GM18502 (cell line): ENCODE results near the gene PKDCC.
"Not testable (repeated sequence)": the region's sequence is repeated elsewhere in the genome, so short reads cannot be mapped to it uniquely, and the experiment has no call there.

Experiments
- ATAC-seq: cut with Tn5 transposase; IDR thresholded peaks from one replicate; pipeline ENCODE4 v1.9.1; 2021; ENCODE audit warnings: mild to moderate bottlenecking; ENCODE audit not compliant: unreplicated experiment, poor library complexity

Gene PKDCC

DNA sequence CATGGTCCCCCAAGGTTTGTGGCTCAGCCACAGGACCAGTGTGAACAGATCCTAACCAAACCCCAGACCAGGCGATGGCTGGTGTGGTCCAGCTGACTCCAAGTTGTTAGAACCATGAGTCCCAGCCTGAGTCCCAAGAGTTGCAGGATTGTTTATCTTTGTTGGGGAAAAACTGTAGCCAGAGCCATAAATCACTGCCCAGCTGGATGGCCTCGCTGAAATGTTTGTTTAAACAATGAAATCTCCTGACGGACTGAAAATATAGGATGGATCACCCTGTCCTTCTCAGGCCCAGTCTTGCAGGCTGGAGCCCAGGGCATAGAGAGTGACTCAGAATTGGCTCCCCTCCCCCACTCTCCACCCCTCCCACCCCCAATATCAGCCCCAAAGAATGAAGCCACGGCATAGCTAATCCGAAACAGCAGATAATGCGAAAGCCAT lies 36.4 kb downstream of the PKDCC start:
- no peak for ATAC-seq

DNA sequence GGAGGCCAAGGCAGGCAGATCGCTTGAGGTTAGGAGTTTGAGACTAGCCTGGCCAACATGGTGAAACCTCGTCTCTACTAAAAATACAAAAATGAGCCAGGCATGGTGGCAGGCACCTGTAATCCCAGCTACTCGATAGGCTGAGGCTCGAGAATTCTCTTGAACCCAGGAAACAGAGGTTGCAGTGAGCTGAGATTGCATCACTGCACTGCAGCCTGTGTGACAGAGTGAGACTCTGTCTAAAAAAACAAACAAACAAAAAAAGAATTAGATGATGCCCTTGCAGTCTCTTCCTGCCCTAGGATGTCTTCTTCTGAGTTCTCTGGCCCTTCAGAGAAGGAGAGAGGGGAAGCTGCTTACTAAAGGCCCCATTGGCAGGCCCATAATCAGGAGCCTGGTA lies 37.2 kb downstream of the PKDCC start:
- not testable (repeated sequence) for ATAC-seq

- ATAC-seq: peak; percentile 7
Observed at GRCh38 chr2:42085706-42086487, 38.1 kb downstream of the PKDCC start.

GRCh38 chr2:42086500-42086953 lies 38.7 kb downstream of the PKDCC start:
- ATAC-seq: peak; percentile 62

DNA sequence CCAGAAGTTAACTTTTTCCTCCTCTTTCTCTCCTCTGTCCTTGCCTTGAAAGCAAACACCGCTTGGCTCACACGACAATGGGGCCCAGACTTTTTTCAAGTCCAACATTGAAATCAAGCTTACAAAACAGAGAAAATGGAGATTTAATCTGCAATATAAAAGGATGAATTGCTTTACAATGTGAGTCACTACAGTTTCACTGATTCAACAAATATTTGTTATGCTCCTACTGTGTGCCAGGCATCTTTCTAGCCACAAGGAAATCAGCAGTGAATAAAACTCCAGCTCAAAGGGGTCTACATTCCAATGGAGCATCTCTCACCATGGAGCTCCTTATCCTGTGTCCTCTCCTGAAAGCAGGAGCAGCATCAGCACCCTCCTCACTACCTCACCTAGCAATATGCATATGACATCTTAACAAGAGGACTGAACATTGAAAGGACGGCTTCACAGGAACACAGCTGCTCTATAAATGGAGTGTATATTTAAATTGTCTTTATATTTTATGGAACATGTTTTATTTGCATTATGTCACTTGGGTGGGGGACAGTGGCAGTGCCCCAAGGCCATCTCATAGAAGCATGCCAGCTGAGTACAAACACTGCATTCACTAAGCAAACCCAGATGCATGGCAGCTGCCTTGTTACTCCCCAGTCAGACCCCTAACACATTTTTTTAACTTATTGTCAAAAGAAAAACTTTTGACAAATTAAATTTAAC lies 39.5 kb downstream of the PKDCC start:
- no peak for ATAC-seq

GRCh38 chr2:42087857-42088195 lies 40.0 kb downstream of the PKDCC start:
- no peak for ATAC-seq

DNA sequence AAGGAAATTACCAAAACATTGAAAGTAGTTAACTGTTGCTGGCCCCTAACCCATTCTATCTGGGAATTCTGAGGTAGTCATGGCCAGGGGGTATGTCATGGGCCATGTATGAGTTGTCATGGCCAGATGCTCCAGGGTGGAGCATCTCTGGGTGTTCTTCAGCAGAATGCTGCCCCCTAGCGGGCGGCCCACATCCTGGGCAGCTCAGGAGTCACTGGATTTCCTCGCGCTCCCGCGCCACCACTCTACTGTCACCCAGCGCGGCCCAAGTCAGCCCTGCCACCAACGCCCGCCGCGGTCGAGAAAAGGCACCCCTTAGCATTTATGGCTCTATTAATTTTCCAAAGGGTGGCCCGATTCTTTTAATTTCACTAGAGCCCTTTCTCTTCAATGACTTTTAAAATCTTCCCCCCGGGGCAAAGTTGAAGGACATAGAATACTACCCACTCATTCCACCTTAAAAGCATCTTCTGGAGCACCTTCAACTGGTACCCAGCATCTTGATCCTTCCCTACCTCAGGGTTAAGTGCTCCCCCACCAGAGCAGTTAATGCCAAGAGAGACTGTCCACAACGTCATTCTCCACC lies 41.6 kb downstream of the PKDCC start:
- peak; percentile 85 for ATAC-seq

GRCh38 chr2:42090216-42090615 lies 42.4 kb downstream of the PKDCC start:
- no peak for ATAC-seq

- no peak for ATAC-seq
Observed at GRCh38 chr2:42091671-42092070, 43.9 kb downstream of the PKDCC start.

DNA sequence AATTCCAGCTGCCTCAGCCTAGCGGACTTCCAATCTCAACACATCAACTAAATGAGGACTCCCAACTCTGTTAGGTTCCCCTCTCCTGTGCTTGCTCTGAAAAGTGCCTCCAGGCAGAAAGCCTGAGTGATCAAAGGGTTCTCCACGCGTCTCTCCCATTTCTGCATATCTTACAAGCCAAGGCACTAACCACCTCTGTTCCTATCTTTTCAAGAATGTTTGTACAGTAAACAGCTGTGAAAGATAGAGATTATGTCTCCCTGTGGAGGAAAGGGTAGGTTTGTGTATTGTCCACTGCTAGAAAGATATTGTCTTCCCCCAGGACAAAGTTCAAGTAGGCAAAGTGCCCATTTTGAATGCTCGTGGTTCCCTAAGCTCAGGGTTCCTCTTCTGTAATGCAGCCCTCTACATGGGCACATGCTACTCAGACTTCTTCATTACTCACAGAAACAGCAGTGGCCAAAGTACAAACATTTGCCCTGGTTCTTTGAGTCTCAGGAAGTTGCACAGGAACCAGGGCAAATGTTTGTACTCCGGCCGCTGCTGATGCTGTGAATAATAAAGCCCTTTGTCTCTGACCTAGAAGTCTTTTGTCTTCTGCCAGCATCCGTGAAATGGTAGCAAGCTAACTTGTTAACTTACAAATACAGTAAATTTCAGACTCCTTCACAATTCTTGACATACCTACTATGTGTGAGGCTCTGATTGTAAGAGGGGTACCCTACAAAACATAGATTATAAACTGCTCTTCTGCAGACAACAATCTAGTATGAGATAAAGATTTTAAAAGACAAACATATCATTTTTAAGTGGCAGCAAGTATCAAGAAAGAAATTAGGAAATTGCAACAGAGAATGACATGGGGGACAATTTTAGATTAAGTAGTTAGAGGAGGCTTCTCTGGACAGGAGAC lies 44.5 kb downstream of the PKDCC start:
- ATAC-seq: no peak

- no peak for ATAC-seq
Observed at GRCh38 chr2:42094114-42094513, 46.3 kb downstream of the PKDCC start.

DNA sequence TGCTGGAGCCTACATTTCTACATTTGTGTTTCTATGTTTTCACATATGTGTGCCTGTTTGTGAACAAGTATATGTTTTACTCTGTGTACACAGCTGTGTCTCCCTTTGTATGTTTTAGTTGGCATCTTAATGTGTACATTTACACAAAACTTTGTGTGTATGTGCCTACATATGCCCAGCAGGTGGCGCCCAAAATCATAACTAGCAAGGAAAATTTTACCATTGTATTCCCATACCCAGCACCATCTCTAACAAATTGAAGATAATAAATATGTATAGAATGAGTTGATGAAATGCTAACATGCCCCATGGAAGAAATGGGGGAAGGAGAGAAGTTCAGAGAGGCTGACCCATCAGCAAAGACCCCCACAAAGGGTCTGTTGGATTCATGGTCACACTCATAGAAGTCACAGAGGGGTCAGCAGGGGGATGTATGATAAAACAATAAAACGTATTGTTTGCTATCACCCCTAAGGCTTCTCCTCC lies 48.1 kb downstream of the PKDCC start:
- no peak for ATAC-seq

- ATAC-seq: peak; percentile 39
Observed at GRCh38 chr2:42096869-42097591, 49.2 kb downstream of the PKDCC start.

DNA sequence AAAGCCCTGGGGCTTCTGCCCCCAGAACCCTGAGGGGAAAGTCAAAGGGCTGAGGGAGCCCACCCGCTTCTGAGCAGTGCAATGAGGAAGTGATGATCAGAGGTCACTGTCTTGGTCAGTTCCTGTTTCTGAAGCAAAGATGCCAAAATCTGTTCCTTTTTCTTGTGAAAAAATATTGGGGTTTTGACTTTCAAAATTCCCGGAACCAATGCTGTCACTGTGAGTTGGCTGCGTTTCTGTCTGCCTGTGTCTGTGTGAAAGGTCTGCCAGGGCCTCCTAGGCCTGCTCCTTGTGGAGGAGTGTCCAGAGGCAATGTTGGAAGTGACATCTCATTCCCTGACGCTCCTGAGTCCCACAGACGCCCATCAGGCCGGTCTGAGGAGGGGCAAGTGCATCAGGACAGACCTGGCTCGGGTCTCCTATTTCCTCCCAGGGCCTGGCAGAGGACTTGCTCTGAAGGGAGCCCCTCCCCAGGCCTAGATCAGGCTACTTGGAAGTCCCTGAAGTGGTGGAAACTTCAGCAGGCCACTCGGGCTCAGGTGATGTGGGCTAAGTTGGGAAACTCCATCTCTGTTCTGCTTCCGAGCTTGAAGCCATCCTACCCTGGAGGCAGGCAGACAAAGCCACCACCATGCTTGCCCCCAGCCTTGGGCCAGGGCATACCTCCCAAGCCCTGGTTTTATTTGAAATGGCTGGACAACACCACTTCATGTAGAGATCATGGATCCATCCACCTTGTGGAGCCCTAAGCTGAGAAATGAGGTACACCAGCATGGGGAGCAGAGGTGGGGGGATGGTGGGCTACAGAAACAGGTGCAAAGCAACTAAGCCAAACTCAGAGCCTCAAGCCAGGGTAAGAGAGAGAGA lies 51.0 kb downstream of the PKDCC start:
- no peak for ATAC-seq

- ATAC-seq: no peak
Observed at GRCh38 chr2:42099438-42100173, 51.8 kb downstream of the PKDCC start.

GRCh38 chr2:42100683-42101205 lies 52.9 kb downstream of the PKDCC start:
- ATAC-seq: no peak

- ATAC-seq: no peak
Observed at GRCh38 chr2:42101206-42102023, 53.6 kb downstream of the PKDCC start.
